ENCODE measurements around the gene CLEC2L.

- no peak for TF ChIP-seq POLR2A (IDR thresholded peaks at IDR 0.05; ENCODE audit: low read depth, low read length)
- no peak for TF ChIP-seq POLR2AphosphoS5 (IDR thresholded peaks at IDR 0.05; ENCODE audit: low read depth, low read length)
- no peak for TF ChIP-seq TAF1 (IDR thresholded peaks at IDR 0.05; ENCODE audit: low read depth, low read length)
- no peak for TF ChIP-seq PAX5 (IDR thresholded peaks at IDR 0.05; ENCODE audit: insufficient read depth, low read length, severe bottlenecking)
Observed at GRCh38 chr7:139572071-139572470, 48.6 kb downstream of the CLEC2L start.
